ENCODE results near the gene PLA2G5.
A peak's percentile ranks its signal among the peaks of the same experiment; 100 is the strongest.

PLA2G5 gene

GRCh38 chr1:20078711-20079110 is 8.7 kb downstream of the PLA2G5 start:
- no peaks in the 10 kb centered on the region for H3K36me3 ChIP-seq (replicated peaks; ENCODE audit: insufficient read depth, low read length)
- peak overlapping the region; percentile 31; the same call in 1 of the 2 replicates for H3K27ac ChIP-seq (ENCODE audit: low read length)
- H3K9me2 ChIP-seq (replicated peaks; ENCODE audit: insufficient read depth, low read length) = no peaks in the 10 kb centered on the region
- peak overlapping the region; percentile 17; the same call in 1 of the 2 replicates for H3K4me3 ChIP-seq (ENCODE audit: low read length)
- no peaks in the 10 kb centered on the region for H3K9me3 ChIP-seq (replicated peaks; ENCODE audit: insufficient read depth, low read length)
- H3K27me3 ChIP-seq (replicated peaks; ENCODE audit: insufficient read depth, low read length) = peaks cover 17% of the 10 kb centered on the region
- peak overlapping the region; percentile 6; the same call in 1 of the 2 replicates for H3K9ac ChIP-seq (ENCODE audit: low read length)
- 0 out of 2 replicates have a peak, but pooled peaks cover 3% of the 10 kb centered on the region for H3F3A ChIP-seq (ENCODE audit: insufficient read depth, low read length)
- H3K4me2 ChIP-seq (ENCODE audit: low read depth, low read length) = peak overlapping the region; percentile 62
- TF ChIP-seq CTCF (IDR thresholded peaks at IDR 0.05; ENCODE audit: low read length) = no peak
- TF ChIP-seq EZH2 (optimal IDR thresholded peaks at IDR 0.05; ENCODE audit: low read depth, low read length) = no peak
- TF ChIP-seq EZH2phosphoT487 (IDR thresholded peaks at IDR 0.05; ENCODE audit: low read length) = no peak
- H3K79me2 ChIP-seq (ENCODE audit: low read length) = no peaks in the 10 kb centered on the region
- H3K4me1 ChIP-seq (ENCODE audit: low read length) = peaks cover 35% of the 10 kb centered on the region
- H4K20me1 ChIP-seq (ENCODE audit: insufficient read depth, low read length) = no peaks in the 10 kb centered on the region
- no peak for DNase-seq
- H2AFZ ChIP-seq (ENCODE audit: low read length) = peak overlapping the region; percentile 30; the same call in 1 of the 2 replicates

- no peak for DNase-seq
- H3K27me3 ChIP-seq (replicated peaks; ENCODE audit: insufficient read depth, low read length) = peaks cover 13% of the 10 kb centered on the region
- TF ChIP-seq EZH2phosphoT487 (IDR thresholded peaks at IDR 0.05; ENCODE audit: low read length) = no peak
- TF ChIP-seq EZH2 (optimal IDR thresholded peaks at IDR 0.05; ENCODE audit: low read depth, low read length) = no peak
- TF ChIP-seq CTCF (IDR thresholded peaks at IDR 0.05; ENCODE audit: low read length) = no peak
- H3F3A ChIP-seq (ENCODE audit: insufficient read depth, low read length) = 0 out of 2 replicates have a peak, but pooled peaks cover 3% of the 10 kb centered on the region
- peaks cover 35% of the 10 kb centered on the region for H3K4me1 ChIP-seq (ENCODE audit: low read length)
- no peaks in the 10 kb centered on the region for H3K79me2 ChIP-seq (ENCODE audit: low read length)
- no peak overlapping the region for H3K4me3 ChIP-seq (ENCODE audit: low read length)
- H3K27ac ChIP-seq (ENCODE audit: low read length) = no peak overlapping the region
- H3K4me2 ChIP-seq (ENCODE audit: low read depth, low read length) = 0 out of 2 replicates have a peak overlapping the region, but pooled peaks have one; percentile 3
- H3K9me2 ChIP-seq (replicated peaks; ENCODE audit: insufficient read depth, low read length) = no peaks in the 10 kb centered on the region
- H3K36me3 ChIP-seq (replicated peaks; ENCODE audit: insufficient read depth, low read length) = no peaks in the 10 kb centered on the region
- H2AFZ ChIP-seq (ENCODE audit: low read length) = no peak overlapping the region
- H3K9me3 ChIP-seq (replicated peaks; ENCODE audit: insufficient read depth, low read length) = no peaks in the 10 kb centered on the region
- H4K20me1 ChIP-seq (ENCODE audit: insufficient read depth, low read length) = no peaks in the 10 kb centered on the region
- no peak overlapping the region for H3K9ac ChIP-seq (ENCODE audit: low read length)
Measured at GRCh38 chr1:20079661-20080305, 9.8 kb downstream of the PLA2G5 start.

- H3K4me2 ChIP-seq (ENCODE audit: low read depth, low read length) = peak overlapping the region; percentile 58
Measured at GRCh38 chr1:20080441-20081352, 10.7 kb downstream of the PLA2G5 start.

More at GRCh38 chr1:20080441-20081352, 10.7 kb downstream of the PLA2G5 start:
- DNase-seq = peak; percentile 47
- Histone ChIP-seq H3K27ac (ENCODE audit: low read length) (no peak overlapping the region), H3K9me2 (replicated peaks; ENCODE audit: insufficient read depth, low read length) (no peaks in the 10 kb centered on the region), H3K4me1 (ENCODE audit: low read length) (peaks cover 35% of the 10 kb centered on the region), H3K9ac (ENCODE audit: low read length) (no peak overlapping the region), H3F3A (ENCODE audit: insufficient read depth, low read length) (0 out of 2 replicates have a peak, but pooled peaks cover 3% of the 10 kb centered on the region), H3K27me3 (replicated peaks; ENCODE audit: insufficient read depth, low read length) (peaks cover 13% of the 10 kb centered on the region), H4K20me1 (ENCODE audit: insufficient read depth, low read length) (no peaks in the 10 kb centered on the region), H2AFZ (ENCODE audit: low read length) (peak overlapping the region; percentile 57), H3K4me3 (ENCODE audit: low read length) (no peak overlapping the region), H3K9me3 (replicated peaks; ENCODE audit: insufficient read depth, low read length) (no peaks in the 10 kb centered on the region), H3K79me2 (ENCODE audit: low read length) (no peaks in the 10 kb centered on the region), H3K36me3 (replicated peaks; ENCODE audit: insufficient read depth, low read length) (no peaks in the 10 kb centered on the region)
- TF ChIP-seq CTCF (IDR thresholded peaks at IDR 0.05; ENCODE audit: low read length) (no peak), EZH2 (optimal IDR thresholded peaks at IDR 0.05; ENCODE audit: low read depth, low read length) (no peak), EZH2phosphoT487 (IDR thresholded peaks at IDR 0.05; ENCODE audit: low read length) (no peak)

All from MM.1S (cell line).